Transverse colon (tissue), 4 donors: ENCODE results near the gene ADH1B. TPM values are rescaled to one million over a fixed set of nuclear protein-coding genes. Genes with fewer than 3 reads are reported as not detected.
"Not testable (repeated sequence)": the region's sequence is repeated elsewhere in the genome, so short reads cannot be mapped to it uniquely, and the experiment has no call there.

Source experiments
- DNase-seq: peaks from one replicate; pipeline ENCODE4 v3.0.0-alpha.2; 2019
- H3K27ac ChIP-seq, 4 donors: fragments of 200-600 bp; sonication (generic); 2 replicates each; pipeline ENCODE4 v1.5.1; 2016 to 2018; ENCODE audit warnings: inconsistent platforms in 4 of 4
- H3K27me3 ChIP-seq: fragments of 200-600 bp; sonication (generic); 2 replicates; pipeline ENCODE4 v1.5.1; 2017; ENCODE audit warnings: inconsistent platforms
- H3K36me3 ChIP-seq, 4 donors: fragments of 200-600 bp; sonication (generic); 2 replicates each; pipeline ENCODE4 v1.5.1; 2017 to 2019; ENCODE audit warnings: inconsistent platforms in 4 of 4
- H3K4me1 ChIP-seq, 4 donors: fragments of 200-600 bp; sonication (generic); 2 replicates each; pipeline ENCODE4 v1.5.1; 2017 to 2020; ENCODE audit warnings: inconsistent platforms in 4 of 4
- H3K4me3 ChIP-seq, 4 donors: fragments of 200-600 bp; sonication (generic); 1 replicate in 1 of 4; 2 replicates in 3 of 4; pipeline versions ENCODE4 v1.5.1 to v1.6.1; 2017 to 2019; ENCODE audit warnings: inconsistent platforms in 4 of 4
- H3K9me3 ChIP-seq, 2 donors: fragments of 200-600 bp; sonication (generic); 2 replicates each; pipeline ENCODE4 v1.5.1; 2017 to 2019; ENCODE audit warnings: inconsistent platforms in 2 of 2
- EP300 ChIP-seq: sonication (generic); formaldehyde crosslinking; IDR thresholded peaks from one replicate; pipeline ENCODE4 v1.6.1; 2017; ENCODE audit warnings: antibody characterized with exemption, low read depth
- POLR2A ChIP-seq: fragments of 450-650 bp; IDR thresholded peaks from one replicate; pipeline ENCODE4 v1.6.1; 2016; ENCODE audit warnings: antibody characterized with exemption, mild to moderate bottlenecking, moderate library complexity
- POLR2AphosphoS5 ChIP-seq, 3 donors: sonication (generic); formaldehyde crosslinking; IDR thresholded peaks; one replicate each; pipeline ENCODE4 v1.6.1; 2016; ENCODE audit warnings: antibody characterized with exemption in 3 of 3
- WGBS, 2 donors: methylation state at CpG; one replicate each; pipeline ENCODE4 v1.1.5; 2018; ENCODE audit warnings: low coverage in 1 of 2; 5-methylcytosine and 5-hydroxymethylcytosine counted together
- in situ Hi-C, 4 donors: fragments of 200-750 bp; cut with MboI; loops; one replicate each; pipeline versions ENCODE4 v1.15.0 to v1.15.1; 2017; ENCODE audit warnings: low sequenced_read_pairs in 3 of 4, low pct_ligation_motif_present in 1 of 4, low pct_unique_long_range_greater_than_20kb in 1 of 4
- intact Hi-C: fragments of 100-400 bp; cut with DNase I; formaldehyde crosslinking; loops from one replicate; pipeline ENCODE4 v1.15.1; 2023; ENCODE audit warnings: low total_unique reads
- total RNA-seq, 4 donors: library from RNA; depleted of rRNA; stranded (reverse); fragments of >200 nt; gene quantifications; one replicate each; pipeline ENCODE4 v1.1.0, GENCODE V29; 2016
- TF ChIP-seq, protein P1 (sequence below), 5 experiments: fragments of 200-600 bp in 3 of 5; fragments of 450-650 bp in 2 of 5; sonication (generic) in 3 of 5; IDR thresholded peaks; 1 replicate in 2 of 5; 2 replicates in 3 of 5; pipeline ENCODE4 v1.5.1; 2016 to 2017; ENCODE audit warnings: antibody characterized with exemption in 5 of 5, inconsistent platforms in 3 of 5, mild to moderate bottlenecking in 2 of 5, moderate library complexity in 1 of 5

ADH1B gene
- 100 to 1,000 TPM in 2 of 4 donors, 10 to 100 TPM in 2; 64.3 to 318 (median 114) TPM for total RNA-seq

DNA sequence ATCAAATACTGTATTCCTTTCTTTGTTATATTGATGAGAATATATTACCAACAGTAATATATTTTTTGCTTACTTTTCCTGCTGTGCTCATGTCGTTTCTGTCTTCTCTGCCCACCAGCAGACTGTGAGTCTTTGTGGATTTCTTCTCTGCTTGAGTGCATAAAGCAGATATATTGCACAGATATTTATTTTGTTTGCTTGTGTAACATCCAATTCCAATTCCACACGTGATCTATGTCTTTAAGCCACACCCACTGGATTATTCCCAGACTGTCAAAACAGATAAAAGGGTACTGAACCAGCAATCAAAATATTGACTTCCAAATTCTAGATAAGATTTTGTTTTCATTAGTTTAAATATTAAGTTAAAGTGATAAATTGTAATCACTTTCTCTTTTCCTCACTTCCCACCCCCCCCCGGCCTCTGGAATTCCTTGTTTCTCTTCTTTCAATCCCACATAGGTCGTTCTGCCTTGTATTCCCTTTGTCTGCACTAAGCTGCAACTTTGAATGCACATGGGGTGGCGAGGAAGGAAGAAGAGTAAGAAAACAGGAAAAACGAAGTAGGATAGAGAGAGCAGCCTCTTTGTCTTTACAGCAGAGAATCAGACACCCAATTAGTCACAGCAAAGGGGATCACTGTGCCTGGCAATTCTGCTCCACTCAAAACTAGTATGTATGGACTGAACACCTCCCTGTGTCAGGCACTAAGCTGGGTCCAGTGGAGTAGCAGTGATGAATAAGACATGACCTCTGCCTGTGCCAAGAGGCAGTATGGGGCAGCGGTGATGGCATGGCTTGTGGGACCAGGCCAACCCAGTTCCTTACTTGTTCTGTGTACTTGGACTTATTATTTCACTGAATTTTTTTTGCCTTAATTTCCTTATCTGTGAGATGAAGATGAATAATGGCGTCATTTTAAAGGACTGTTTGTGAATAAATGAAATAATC, at the start of gene ADH1B:
Gene ADH1B (minus strand): TSS at position 161 of the 951 bp plus-strand sequence. CDS start 70 bp downstream, at position 91.
- 44 to 51% methylated on average over 8 of the region's 8 CpGs for WGBS, 2 donors
- TF ChIP-seq, protein P1, sequence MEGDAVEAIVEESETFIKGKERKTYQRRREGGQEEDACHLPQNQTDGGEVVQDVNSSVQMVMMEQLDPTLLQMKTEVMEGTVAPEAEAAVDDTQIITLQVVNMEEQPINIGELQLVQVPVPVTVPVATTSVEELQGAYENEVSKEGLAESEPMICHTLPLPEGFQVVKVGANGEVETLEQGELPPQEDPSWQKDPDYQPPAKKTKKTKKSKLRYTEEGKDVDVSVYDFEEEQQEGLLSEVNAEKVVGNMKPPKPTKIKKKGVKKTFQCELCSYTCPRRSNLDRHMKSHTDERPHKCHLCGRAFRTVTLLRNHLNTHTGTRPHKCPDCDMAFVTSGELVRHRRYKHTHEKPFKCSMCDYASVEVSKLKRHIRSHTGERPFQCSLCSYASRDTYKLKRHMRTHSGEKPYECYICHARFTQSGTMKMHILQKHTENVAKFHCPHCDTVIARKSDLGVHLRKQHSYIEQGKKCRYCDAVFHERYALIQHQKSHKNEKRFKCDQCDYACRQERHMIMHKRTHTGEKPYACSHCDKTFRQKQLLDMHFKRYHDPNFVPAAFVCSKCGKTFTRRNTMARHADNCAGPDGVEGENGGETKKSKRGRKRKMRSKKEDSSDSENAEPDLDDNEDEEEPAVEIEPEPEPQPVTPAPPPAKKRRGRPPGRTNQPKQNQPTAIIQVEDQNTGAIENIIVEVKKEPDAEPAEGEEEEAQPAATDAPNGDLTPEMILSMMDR (IDR thresholded peaks at IDR 0.05) = no peak
- peak; percentile 9 to 76 (median 53) for TF ChIP-seq POLR2AphosphoS5 (IDR thresholded peaks at IDR 0.05)
- peak; percentile 41 for TF ChIP-seq POLR2A
- TF ChIP-seq EP300 = no peak
- Histone ChIP-seq H3K9me3 (no peaks in the 10 kb centered on the region), H3K4me3 (peak within 1 kb of the TSS in 3 of 4 donors; percentile 14 to 33 (median 18)), H3K27me3 (no peaks in the 10 kb centered on the region), H3K4me1 (peaks cover 3 to 8% (median 4%) of the 10 kb centered on the region in 4 donors), H3K27ac (peak within 1 kb of the TSS; percentile 38 to 82 (median 56)), H3K36me3 (no peaks in the 10 kb centered on the region)
- intact Hi-C loops = loop anchor here (10.0 kb wide), 2 partner anchors 83 to 243 kb away; partner anchors contain the start of gene TRMT10A
- no peak for DNase-seq
- in situ Hi-C loops = no loop called here

DNA sequence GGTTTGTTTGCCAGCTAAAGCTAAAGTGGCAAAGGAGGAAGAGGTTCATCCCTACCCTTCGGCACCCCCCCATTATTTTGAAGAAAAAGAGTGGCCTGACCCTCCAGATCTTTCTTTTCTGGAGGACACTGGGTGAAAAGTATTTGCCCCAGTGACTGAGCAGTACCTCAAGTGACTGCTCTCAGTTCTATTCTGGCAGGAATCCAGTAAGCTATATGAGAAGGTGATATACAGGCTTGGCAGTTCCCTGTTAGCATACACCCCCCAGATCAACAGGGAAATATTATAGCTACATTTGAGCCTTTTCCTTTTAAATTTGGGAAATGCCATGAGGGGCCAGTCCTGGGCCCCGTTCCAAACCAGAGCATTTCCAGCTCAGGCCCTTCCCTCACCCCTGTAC, 46.6 kb upstream of the ADH1B start:
- intact Hi-C loops = not testable (repeated sequence)
- WGBS, 2 donors = 43 to 58% methylated on average over 1 to 2 of the region's 2 CpGs

DNA sequence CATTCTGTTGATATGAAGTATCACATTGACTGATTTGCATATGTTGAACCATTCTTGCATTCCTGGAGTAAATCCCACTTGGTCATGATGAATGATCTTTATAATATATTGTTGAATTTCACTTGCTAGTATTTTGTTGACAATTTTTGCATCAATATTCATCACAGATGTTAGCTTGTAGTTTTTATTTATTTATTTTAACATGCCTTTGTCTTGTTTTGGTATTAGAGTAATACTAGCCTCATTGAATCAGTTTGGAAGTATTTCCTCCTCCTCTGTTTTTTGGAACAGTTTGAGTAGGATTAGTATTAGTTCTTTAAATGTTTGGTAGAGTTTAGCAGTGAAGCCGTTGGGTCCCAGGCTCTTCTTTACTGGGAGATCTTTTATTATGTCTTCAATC, 45.3 kb upstream of the ADH1B start:
- in situ Hi-C loops (no loop called here), intact Hi-C loops (no loop called here)
- Histone ChIP-seq H3K27me3 (no peaks in the 10 kb centered on the region), H3K36me3 (no peaks in the 10 kb centered on the region), H3K4me3 (no peak overlapping the region), H3K4me1 (peaks cover 0 to 15% (median 5%) of the 10 kb centered on the region in 4 donors), H3K27ac (no peak overlapping the region), H3K9me3 (no peaks in the 10 kb centered on the region)
- DNase-seq = no peak
- TF ChIP-seq POLR2AphosphoS5 (IDR thresholded peaks at IDR 0.05) (no peak), POLR2A (no peak), EP300 (no peak)
- TF ChIP-seq, protein P1 (IDR thresholded peaks at IDR 0.05) = no peak
- 44 to 65% methylated on average over 1 of the region's 1 CpG for WGBS, 2 donors

More for the DNA sequence above, 46.6 kb upstream of the ADH1B start:
- DNase-seq, H3K36me3 ChIP-seq, in situ Hi-C loops, H3K27ac ChIP-seq, H3K9me3 ChIP-seq, H3K27me3 ChIP-seq, H3K4me1 ChIP-seq, H3K4me3 ChIP-seq: not testable (repeated sequence)

DNA sequence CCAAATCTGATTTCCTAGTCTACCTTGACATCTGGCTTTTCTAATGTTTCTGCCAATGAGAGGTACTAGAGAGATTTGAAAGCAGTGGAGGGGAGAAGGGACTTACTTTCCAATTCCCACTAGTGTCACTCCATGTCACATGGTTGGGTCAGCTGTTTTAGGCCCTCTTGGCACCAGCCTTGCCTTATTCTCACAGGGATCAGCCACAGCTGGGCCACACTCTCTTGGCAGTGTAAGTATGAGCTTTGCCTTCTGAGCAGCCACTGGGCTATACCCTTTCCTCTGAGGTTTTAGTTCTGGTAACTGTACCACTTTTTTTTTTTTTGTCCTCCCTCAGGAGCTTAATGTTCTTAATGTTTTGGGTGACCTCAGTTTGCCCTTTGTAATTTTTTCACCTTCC, 41.6 kb upstream of the ADH1B start:
- Histone ChIP-seq H3K4me3 (no peak overlapping the region), H3K4me1 (peaks cover 0 to 12% (median 6%) of the 10 kb centered on the region in 4 donors), H3K36me3 (no peaks in the 10 kb centered on the region), H3K9me3 (no peaks in the 10 kb centered on the region), H3K27ac (peak overlapping the region in 2 of 4 donors; percentile 30 to 45), H3K27me3 (no peaks in the 10 kb centered on the region)
- DNase-seq = no peak
- intact Hi-C loops (no loop called here), in situ Hi-C loops (no loop called here)
- no peak for TF ChIP-seq POLR2AphosphoS5 (IDR thresholded peaks at IDR 0.05)
- TF ChIP-seq POLR2A = no peak
- no peak for TF ChIP-seq EP300
- TF ChIP-seq, protein P1 (IDR thresholded peaks at IDR 0.05) = no peak
